ENCODE data around the gene ANKRD17.

The ANKRD17 gene

GRCh38 chr4:73045879-73046278 is 212.7 kb downstream of the ANKRD17 start:
- TF ChIP-seq CTCF (IDR thresholded peaks at IDR 0.05; ENCODE audit: low read depth, low read length, missing control alignments), result no peak
- in situ Hi-C loops (cut with HindIII; ENCODE audit: low sequenced_read_pairs), result no loop called here
- no peak for DNase-seq (ENCODE audit: low read depth)
- no peak overlapping the region for H3K4me3 ChIP-seq (ENCODE audit: low read depth, low read length)

- no peak overlapping the region for H3K4me3 ChIP-seq (ENCODE audit: low read depth, low read length)
- no peak for DNase-seq (ENCODE audit: low read depth)
These were observed 221.5 kb downstream of the ANKRD17 start for GRCh38 chr4:73037057-73037456.

GRCh38 chr4:73036123-73036522 is 222.5 kb downstream of the ANKRD17 start:
- DNase-seq (ENCODE audit: low read depth), result no peak
- in situ Hi-C loops (cut with HindIII; ENCODE audit: low sequenced_read_pairs), result no loop called here

More at GRCh38 chr4:73037057-73037456, 221.5 kb downstream of the ANKRD17 start:
- no peak for TF ChIP-seq CTCF (IDR thresholded peaks at IDR 0.05; ENCODE audit: low read depth, low read length, missing control alignments)
- in situ Hi-C loops (cut with HindIII; ENCODE audit: low sequenced_read_pairs), result no loop called here

GRCh38 chr4:73034896-73035295 is 223.7 kb downstream of the ANKRD17 start:
- no peak for DNase-seq (ENCODE audit: low read depth)
- no peak overlapping the region for H3K4me3 ChIP-seq (ENCODE audit: low read depth, low read length)
- in situ Hi-C loops (cut with HindIII; ENCODE audit: low sequenced_read_pairs), result no loop called here
- TF ChIP-seq CTCF (IDR thresholded peaks at IDR 0.05; ENCODE audit: low read depth, low read length, missing control alignments), result no peak

More at GRCh38 chr4:73036123-73036522, 222.5 kb downstream of the ANKRD17 start:
- no peak for TF ChIP-seq CTCF (IDR thresholded peaks at IDR 0.05; ENCODE audit: low read depth, low read length, missing control alignments)
- H3K4me3 ChIP-seq (ENCODE audit: low read depth, low read length), result no peak overlapping the region

- H3K4me3 ChIP-seq (ENCODE audit: low read depth, low read length), result no peak overlapping the region
- DNase-seq (ENCODE audit: low read depth), result no peak
- in situ Hi-C loops (cut with HindIII; ENCODE audit: low sequenced_read_pairs), result no loop called here
- no peak for TF ChIP-seq CTCF (IDR thresholded peaks at IDR 0.05; ENCODE audit: low read depth, low read length, missing control alignments)
These were observed 230.0 kb downstream of the ANKRD17 start for GRCh38 chr4:73028621-73029020.

Data from astrocyte of the cerebellum (primary cell).